ENCODE data around the gene NQO1.

DNA sequence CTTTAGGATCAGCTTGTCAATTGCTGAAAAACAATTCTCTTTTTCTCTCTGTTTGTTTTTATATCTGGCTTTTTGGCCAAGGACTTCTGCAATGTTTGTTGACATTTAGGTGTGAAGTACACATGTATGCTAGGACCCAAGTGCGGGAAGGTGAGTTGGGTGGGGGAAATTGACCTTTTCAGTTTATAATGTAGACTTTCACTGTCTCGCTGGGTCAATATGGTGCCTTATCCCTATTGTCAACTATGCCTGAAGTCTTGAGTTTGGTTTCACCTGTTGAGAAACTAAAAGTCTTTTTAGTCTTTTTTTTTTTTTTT, 45.2 kb upstream of the NQO1 start:
- TF ChIP-seq, protein P1, sequence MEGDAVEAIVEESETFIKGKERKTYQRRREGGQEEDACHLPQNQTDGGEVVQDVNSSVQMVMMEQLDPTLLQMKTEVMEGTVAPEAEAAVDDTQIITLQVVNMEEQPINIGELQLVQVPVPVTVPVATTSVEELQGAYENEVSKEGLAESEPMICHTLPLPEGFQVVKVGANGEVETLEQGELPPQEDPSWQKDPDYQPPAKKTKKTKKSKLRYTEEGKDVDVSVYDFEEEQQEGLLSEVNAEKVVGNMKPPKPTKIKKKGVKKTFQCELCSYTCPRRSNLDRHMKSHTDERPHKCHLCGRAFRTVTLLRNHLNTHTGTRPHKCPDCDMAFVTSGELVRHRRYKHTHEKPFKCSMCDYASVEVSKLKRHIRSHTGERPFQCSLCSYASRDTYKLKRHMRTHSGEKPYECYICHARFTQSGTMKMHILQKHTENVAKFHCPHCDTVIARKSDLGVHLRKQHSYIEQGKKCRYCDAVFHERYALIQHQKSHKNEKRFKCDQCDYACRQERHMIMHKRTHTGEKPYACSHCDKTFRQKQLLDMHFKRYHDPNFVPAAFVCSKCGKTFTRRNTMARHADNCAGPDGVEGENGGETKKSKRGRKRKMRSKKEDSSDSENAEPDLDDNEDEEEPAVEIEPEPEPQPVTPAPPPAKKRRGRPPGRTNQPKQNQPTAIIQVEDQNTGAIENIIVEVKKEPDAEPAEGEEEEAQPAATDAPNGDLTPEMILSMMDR (conservative IDR thresholded peaks at IDR 0.05), result no peak
- TF ChIP-seq ZFX (IDR thresholded peaks at IDR 0.05), result no peak

Data from C4-2B (cell line).